HepG2 (cell line): ENCODE results near the gene EFNA2. TPM values are rescaled to one million over a fixed set of nuclear protein-coding genes. Genes with fewer than 3 reads are reported as not detected.

Experiments used
- AGO1 ChIP-seq: fragments of 200-400 bp; formaldehyde crosslinking; IDR thresholded peaks from 2 replicates; pipeline ENCODE4 v1.6.1; 2017; ENCODE audit warnings: mild to moderate bottlenecking, low read depth, low read length, moderate library complexity; ENCODE audit not compliant: poor library complexity, severe bottlenecking
- GATAD2A ChIP-seq: IDR thresholded peaks from 2 replicates; pipeline ENCODE4 v1.6.1; 2016
- NR2F6 ChIP-seq, 2 experiments: IDR thresholded peaks; 2 replicates each; pipeline ENCODE4 v1.6.1; 2016; ENCODE audit warnings: antibody characterized with exemption in 1 of 2, mild to moderate bottlenecking in 1 of 2
- RARA ChIP-seq: IDR thresholded peaks from 2 replicates; pipeline ENCODE4 v1.6.1; 2016; ENCODE audit warnings: missing genetic modification reagents, missing compliant biosample characterization
- SOX5 ChIP-seq: IDR thresholded peaks from 2 replicates; pipeline ENCODE4 v1.6.1; 2016; ENCODE audit warnings: borderline replicate concordance
- ZBTB33 ChIP-seq: sonication (generic); formaldehyde crosslinking; IDR thresholded peaks from 2 replicates; pipeline ENCODE4 v1.4.0; 2020; ENCODE audit warnings: missing genetic modification reagents
- ZBTB40 ChIP-seq, 2 experiments: fragments of 450-650 bp in 1 of 2; sonication (generic) in 1 of 2; formaldehyde crosslinking in 1 of 2; IDR thresholded peaks; 2 replicates each; pipeline versions ENCODE4 v1.6.1 to v1.8.0; 2016 to 2022; ENCODE audit warnings: antibody characterized with exemption in 1 of 2, mild to moderate bottlenecking in 1 of 2, missing genetic modification reagents in 1 of 2
- ZNF362 ChIP-seq: sonication (generic); formaldehyde crosslinking; IDR thresholded peaks from 2 replicates; pipeline ENCODE4 v1.4.0; 2020; ENCODE audit warnings: missing genetic modification reagents, mild to moderate bottlenecking, borderline replicate concordance
- ZNF687 ChIP-seq: sonication (generic); formaldehyde crosslinking; IDR thresholded peaks from 2 replicates; pipeline ENCODE4 v1.5.1; 2020; ENCODE audit warnings: mild to moderate bottlenecking, missing genetic modification reagents, moderate library complexity
- ZNF709 ChIP-seq: sonication (generic); formaldehyde crosslinking; IDR thresholded peaks from 2 replicates; pipeline ENCODE4 v1.5.0; 2020; ENCODE audit warnings: mild to moderate bottlenecking, missing genetic modification reagents
- ZSCAN25 ChIP-seq: sonication (generic); formaldehyde crosslinking; IDR thresholded peaks from 2 replicates; pipeline ENCODE4 v1.8.0; 2022; ENCODE audit warnings: mild to moderate bottlenecking, missing genetic modification reagents
- polyA plus RNA-seq, 8 experiments: library from polyadenylated mRNA; depleted of rRNA in 3 of 8; stranded (reverse) in 7 of 8; unstranded in 1 of 8; fragments of >200 nt; fragmentation: Illumina TruSeq in 4 of 8; extraction: Trizol in 4 of 8; gene quantifications; 2 replicates each; pipeline versions ENCODE4 v1.2.1 to v1.2.3, GENCODE V29; 2011 to 2016; ENCODE audit warnings: low read depth in 4 of 8, missing spikeins in 1 of 8, mixed read lengths in 1 of 8; ENCODE audit not compliant: insufficient read depth in 1 of 8
- total RNA-seq, 5 experiments: library from RNA; depleted of rRNA; stranded (reverse); fragments of >200 nt; fragmentation: Illumina TruSeq; extraction: Trizol; gene quantifications; 2 replicates each; pipeline ENCODE4 v1.2.3, GENCODE V29; 2016; ENCODE audit warnings: low read depth in 1 of 5

The EFNA2 gene
- total and polyA plus RNA-seq, 2 of the 13 experiments (the other 11 are each of a cell fraction or from before 2014, with no cell fraction given): 6.0 to 9.9 TPM

- TF ChIP-seq ZBTB40 (IDR thresholded peaks at IDR 0.05): no peak
- peak; percentile 23; the same call in 1 of the 2 replicates for TF ChIP-seq ZBTB40 (CRISPR knock-in tag; IDR thresholded peaks at IDR 0.05)
- TF ChIP-seq ZSCAN25 (CRISPR knock-in tag): peak; percentile 52; the same call in 1 of the 2 replicates
- TF ChIP-seq AGO1: peak; percentile 13
- TF ChIP-seq ZBTB33: 0 out of 2 replicates have a peak, but pooled peaks have one; percentile 45
- TF ChIP-seq ZNF709 (CRISPR knock-in tag): 0 out of 2 replicates have a peak, but pooled peaks have one; percentile 24
- peak; percentile 61; the same call in 1 of the 2 replicates for TF ChIP-seq GATAD2A (CRISPR knock-in tag)
- peak; percentile 97 for TF ChIP-seq RARA (CRISPR knock-in tag)
- TF ChIP-seq NR2F6 (IDR thresholded peaks at IDR 0.05): peak; percentile 99
- TF ChIP-seq NR2F6 (CRISPR knock-in tag; IDR thresholded peaks at IDR 0.05): peak; percentile 95
- TF ChIP-seq ZNF687 (CRISPR knock-in tag): peak; percentile 28
- no peak for TF ChIP-seq ZNF362
- 0 out of 2 replicates have a peak, but pooled peaks have one; percentile 31 for TF ChIP-seq SOX5 (CRISPR knock-in tag)
These were observed 31.0 kb upstream of the EFNA2 start (continued) for GRCh38 chr19:1254530-1255185.
